ENCODE measurements around the gene ERMARD. TPM values are rescaled to one million over a fixed set of nuclear protein-coding genes. Genes with fewer than 3 reads are reported as not detected.

ERMARD gene
- total RNA-seq, 1 donor from 2014 or later: 34.2 TPM

DNA sequence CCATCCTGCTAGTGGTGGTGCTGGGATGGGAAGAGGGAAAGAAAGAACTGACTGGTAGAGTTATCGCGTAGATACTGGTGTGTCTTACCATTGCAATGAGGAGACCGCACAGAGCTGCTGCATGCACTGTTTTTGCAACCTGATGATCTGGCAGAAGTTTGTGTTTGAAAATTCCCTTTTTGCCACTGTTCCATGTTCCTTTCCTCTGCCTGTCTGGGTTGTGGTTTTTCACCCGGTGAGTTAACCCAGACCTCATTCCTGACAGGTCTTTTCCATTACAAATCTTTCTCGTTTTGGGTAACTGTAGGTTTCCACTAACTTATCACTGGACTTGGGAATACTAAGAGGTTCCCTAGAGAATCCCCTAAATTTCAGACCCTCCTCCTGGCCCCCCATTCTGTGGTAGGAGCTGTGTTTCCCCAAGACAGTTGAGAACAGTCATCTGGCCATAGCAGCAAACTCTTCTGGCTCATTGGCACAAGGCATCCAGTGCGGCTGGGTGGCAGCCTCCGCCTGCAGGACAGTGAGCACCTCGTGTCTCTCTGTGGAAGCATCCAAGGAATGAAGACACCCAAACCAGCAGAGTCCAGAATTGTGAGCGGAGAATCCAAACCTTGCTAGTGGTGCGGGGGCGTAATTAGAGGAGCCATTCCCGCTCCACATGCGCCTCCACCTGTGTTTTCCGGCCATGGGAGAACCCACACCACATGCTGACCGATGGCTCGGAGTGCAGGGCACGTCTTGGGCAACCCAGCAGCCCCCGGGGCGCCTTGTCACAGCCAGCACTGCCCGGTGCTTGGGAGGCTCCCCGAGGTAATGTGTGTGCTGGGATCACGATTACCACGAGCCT is 32.8 kb downstream of the ERMARD start:
- TF ChIP-seq, protein P1, sequence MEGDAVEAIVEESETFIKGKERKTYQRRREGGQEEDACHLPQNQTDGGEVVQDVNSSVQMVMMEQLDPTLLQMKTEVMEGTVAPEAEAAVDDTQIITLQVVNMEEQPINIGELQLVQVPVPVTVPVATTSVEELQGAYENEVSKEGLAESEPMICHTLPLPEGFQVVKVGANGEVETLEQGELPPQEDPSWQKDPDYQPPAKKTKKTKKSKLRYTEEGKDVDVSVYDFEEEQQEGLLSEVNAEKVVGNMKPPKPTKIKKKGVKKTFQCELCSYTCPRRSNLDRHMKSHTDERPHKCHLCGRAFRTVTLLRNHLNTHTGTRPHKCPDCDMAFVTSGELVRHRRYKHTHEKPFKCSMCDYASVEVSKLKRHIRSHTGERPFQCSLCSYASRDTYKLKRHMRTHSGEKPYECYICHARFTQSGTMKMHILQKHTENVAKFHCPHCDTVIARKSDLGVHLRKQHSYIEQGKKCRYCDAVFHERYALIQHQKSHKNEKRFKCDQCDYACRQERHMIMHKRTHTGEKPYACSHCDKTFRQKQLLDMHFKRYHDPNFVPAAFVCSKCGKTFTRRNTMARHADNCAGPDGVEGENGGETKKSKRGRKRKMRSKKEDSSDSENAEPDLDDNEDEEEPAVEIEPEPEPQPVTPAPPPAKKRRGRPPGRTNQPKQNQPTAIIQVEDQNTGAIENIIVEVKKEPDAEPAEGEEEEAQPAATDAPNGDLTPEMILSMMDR (IDR thresholded peaks at IDR 0.05; ENCODE audit: insufficient read depth, low read length, poor library complexity, severe bottlenecking): no peak
- Histone ChIP-seq H3K4me3 (ENCODE audit: low read depth, low read length) (no peak overlapping the region), H3K27me3 (ENCODE audit: control insufficient read depth, insufficient read depth, low read length) (peaks cover 4% of the 10 kb centered on the region), H3K36me3 (ENCODE audit: control insufficient read depth, insufficient read depth, low read length) (no peaks in the 10 kb centered on the region)
- DNase-seq (ENCODE audit: low read depth): no peak

DNA sequence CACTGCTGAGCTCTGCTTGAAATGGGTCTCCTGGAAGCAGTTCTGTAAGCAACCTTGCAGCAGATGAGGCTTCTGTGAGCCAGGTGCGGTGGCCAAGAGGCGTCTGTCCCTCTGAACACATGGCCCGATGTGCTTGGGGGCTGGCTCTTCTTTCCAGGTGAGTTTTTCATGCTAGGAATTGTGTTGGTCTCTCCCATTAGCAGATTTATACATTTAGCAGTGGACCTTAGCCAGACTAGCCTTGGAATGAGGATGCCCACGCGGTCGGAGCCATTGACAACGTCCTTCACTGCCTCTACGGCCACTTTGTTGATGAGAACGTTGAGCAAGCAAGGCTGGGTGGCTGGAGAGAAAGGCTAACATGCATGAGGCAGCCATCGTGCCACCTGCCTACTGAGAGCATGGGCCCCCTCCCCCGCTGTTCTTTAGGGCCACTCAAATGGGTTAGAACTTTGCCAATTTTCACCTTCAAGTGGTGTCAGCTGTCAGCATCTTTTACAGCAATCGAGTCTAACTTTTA is 33.5 kb downstream of the ERMARD start:
- no peak overlapping the region for H3K4me3 ChIP-seq (ENCODE audit: low read depth, low read length)
- H3K27me3 ChIP-seq (ENCODE audit: control insufficient read depth, insufficient read depth, low read length): peaks cover 6% of the 10 kb centered on the region
- DNase-seq (ENCODE audit: low read depth): no peak
- TF ChIP-seq, protein P1 (IDR thresholded peaks at IDR 0.05; ENCODE audit: insufficient read depth, low read length, poor library complexity, severe bottlenecking): no peak
- H3K36me3 ChIP-seq (ENCODE audit: control insufficient read depth, insufficient read depth, low read length): no peaks in the 10 kb centered on the region

DNA sequence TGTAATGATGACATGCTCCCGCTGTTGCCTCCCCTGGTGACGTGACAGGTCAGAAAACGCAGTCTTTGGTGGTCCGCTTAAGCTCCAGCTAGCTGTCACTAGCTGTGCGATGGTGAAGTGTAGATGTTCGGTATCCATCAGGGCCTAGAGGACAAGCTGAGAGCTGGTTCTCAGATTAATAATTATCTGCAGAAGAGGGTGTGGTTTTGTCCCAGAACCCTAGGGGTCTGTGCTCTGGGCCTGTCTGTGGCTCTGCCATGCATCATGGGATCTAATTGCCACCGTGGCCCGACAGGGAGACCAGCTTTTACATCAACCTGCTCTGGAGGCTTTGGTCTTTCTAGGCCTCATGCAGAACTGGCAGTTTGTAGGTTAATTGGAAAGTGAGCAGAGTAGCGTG is 34.1 kb downstream of the ERMARD start:
- TF ChIP-seq, protein P1 (IDR thresholded peaks at IDR 0.05; ENCODE audit: insufficient read depth, low read length, poor library complexity, severe bottlenecking): no peak
- Histone ChIP-seq H3K4me3 (ENCODE audit: low read depth, low read length) (no peak overlapping the region), H3K27me3 (ENCODE audit: control insufficient read depth, insufficient read depth, low read length) (peaks cover 6% of the 10 kb centered on the region), H3K36me3 (ENCODE audit: control insufficient read depth, insufficient read depth, low read length) (no peaks in the 10 kb centered on the region)
- DNase-seq (ENCODE audit: low read depth): no peak

DNA sequence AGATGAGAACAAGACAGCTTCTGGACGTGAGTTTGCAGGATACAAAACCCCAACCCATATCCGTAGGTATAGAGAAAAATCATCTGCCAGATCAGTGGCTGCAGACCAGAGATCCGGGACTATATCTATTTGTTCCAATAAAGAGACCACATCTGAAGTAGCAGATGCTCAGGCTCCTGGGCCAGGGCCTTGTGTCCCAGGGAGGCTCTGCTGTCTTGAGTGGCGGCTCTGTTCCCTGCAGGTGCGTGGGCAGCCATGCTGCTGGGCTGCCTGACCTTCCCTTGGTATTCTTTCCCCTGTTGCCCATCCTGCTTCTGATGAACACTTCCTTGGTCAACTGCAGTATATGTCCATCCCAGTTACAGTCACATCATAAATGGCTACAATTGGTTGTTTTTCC is 34.9 kb downstream of the ERMARD start:
- Histone ChIP-seq H3K4me3 (ENCODE audit: low read depth, low read length) (no peak overlapping the region), H3K27me3 (ENCODE audit: control insufficient read depth, insufficient read depth, low read length) (peaks cover 6% of the 10 kb centered on the region), H3K36me3 (ENCODE audit: control insufficient read depth, insufficient read depth, low read length) (no peaks in the 10 kb centered on the region)
- TF ChIP-seq, protein P1 (IDR thresholded peaks at IDR 0.05; ENCODE audit: insufficient read depth, low read length, poor library complexity, severe bottlenecking): no peak
- no peak for DNase-seq (ENCODE audit: low read depth)

DNA sequence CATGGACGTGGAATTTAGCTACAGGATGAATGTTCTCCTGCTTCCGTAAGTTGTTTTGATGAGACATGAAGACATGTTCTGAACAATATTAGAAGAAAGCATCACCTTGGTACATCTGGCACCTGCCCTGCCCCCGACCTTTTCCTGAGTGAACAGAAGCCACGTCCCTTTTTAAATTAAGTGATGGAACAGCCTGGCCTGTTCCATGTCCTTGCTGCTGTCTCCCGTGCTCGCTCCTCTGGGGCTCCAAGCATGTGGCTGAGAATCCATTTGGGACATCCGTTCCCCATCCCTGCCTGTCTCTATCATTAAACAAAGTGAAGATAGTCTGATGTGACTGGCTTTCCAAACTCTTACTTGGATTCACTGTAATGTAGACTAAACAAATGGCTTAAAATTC is 36.4 kb downstream of the ERMARD start:
- H3K27me3 ChIP-seq (ENCODE audit: control insufficient read depth, insufficient read depth, low read length): peaks cover 6% of the 10 kb centered on the region
- TF ChIP-seq, protein P1 (IDR thresholded peaks at IDR 0.05; ENCODE audit: insufficient read depth, low read length, poor library complexity, severe bottlenecking): no peak
- DNase-seq (ENCODE audit: low read depth): no peak

More for the DNA sequence above, 36.4 kb downstream of the ERMARD start:
- H3K36me3 ChIP-seq (ENCODE audit: control insufficient read depth, insufficient read depth, low read length): no peaks in the 10 kb centered on the region
- H3K4me3 ChIP-seq (ENCODE audit: low read depth, low read length): no peak overlapping the region

All from kidney epithelial cell (primary cell).